GM18508 (cell line): ENCODE results near the gene SRGAP3.

Source experiments
- ATAC-seq: cut with Tn5 transposase; IDR thresholded peaks from one replicate; pipeline ENCODE4 v1.9.1; 2021; ENCODE audit warnings: moderate number of reproducible peaks; ENCODE audit not compliant: insufficient read depth, unreplicated experiment

The SRGAP3 gene

DNA sequence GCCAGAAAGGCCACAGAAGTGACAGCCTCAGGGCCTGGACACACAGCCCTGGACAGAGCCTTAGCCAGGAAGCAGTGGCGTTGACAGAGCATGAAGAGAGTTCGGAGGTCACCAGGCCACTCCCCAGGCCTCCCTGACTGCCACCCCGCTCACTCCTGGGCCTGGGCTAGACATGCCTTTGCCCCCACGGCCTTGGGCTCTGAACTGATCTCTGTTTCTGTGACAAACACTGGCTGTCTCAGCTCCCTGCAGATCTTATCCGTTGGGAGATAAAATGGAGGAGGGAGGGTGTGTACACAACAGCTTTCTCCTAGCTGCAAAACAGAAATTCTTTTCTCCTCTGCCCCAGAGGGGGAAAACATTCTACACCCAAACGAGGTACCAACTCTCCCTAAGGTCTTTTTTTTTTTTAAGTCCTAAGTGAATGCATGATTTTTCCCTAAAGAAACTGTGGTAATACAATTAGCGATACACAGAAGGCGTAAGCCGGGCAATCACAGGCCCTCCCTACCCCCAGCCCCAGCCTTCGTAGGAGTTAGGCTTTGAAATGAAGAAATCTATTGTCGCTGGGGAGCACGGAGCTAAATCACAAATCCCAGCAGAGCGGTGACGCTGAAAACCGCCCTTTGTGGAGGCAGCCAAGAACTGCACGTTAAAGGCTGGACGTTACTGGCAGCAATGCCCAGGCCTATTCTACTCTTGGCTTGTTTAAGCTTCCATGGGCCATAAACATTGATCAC lies 45.0 kb downstream of the SRGAP3 start:
- no peak for ATAC-seq

DNA sequence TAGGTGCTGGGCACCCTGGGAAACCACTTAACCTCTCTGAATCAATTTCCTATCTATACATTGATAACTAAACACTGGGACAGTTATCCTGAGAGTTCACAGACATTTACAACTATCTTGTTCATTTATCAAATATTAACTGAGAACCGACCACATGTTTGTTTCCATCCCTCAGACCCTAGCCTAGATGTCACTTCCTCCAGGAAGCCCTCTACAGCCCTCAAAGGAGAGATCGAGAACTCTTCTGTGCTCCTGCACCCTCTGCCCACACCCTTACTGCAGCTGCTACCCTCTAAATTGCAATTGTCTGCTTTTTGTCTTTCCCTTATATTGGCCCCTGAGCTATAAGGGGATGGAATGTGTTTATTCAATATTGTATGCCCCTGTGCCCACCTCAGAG lies 46.1 kb downstream of the SRGAP3 start:
- ATAC-seq: no peak

DNA sequence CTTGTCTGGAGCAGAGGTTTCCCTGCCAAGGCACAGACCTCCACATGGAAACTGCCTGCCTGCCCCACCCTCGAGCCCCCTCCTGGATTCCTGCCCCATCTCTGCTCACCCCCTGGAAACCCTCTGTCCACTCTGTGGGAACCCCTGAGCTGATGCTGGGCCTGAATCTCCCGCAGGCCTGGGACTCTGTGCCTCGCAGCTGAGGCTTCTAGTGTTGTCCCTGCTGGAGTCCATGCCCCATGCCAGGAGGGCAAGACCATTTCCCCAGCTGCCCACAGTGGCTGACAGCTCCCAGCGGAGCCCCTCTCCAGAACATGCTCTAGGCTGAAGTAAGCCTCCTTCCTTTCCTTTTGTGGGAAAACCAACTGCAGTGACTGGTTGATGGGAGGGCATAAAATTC lies 46.9 kb downstream of the SRGAP3 start:
- no peak for ATAC-seq

DNA sequence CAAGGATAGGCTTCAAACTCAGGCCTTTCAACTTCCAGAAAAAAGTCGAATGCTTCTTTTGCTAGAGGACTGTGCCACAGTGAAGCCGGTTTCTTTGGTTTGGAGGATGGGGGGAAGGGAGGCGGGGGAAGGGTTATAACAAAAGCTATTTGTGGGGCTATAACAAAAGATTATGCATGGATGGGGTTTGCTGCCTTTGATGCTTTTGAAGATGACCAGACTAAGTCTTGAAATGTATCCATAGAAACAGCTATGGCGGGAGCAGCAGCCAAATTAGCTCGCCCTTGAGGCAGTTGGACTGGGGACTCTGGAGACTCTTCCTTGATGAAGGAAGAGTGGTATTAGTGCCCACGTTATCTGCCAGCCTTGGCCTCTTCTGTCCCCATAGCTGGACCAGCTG lies 47.5 kb downstream of the SRGAP3 start:
- no peak for ATAC-seq

DNA sequence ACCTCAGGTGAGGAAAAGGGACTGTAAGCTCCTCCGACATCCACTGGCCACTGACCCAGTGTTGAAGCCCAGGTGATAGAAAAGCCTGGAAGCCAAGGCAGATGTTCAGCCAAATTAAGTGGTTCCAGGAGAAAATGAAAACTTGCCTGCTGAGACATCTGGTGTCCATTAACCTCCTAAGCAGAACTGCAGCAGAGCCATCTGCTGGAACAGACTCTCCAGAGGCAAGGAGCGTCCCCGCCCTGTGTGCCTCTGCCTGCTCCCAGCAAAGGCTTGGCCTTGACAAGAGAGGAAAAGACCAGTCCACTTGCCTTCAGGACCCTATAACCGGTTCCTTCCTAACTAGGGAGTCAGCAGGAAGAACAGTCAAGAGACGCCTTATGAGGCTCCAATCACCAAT lies 48.2 kb downstream of the SRGAP3 start:
- ATAC-seq: no peak

DNA sequence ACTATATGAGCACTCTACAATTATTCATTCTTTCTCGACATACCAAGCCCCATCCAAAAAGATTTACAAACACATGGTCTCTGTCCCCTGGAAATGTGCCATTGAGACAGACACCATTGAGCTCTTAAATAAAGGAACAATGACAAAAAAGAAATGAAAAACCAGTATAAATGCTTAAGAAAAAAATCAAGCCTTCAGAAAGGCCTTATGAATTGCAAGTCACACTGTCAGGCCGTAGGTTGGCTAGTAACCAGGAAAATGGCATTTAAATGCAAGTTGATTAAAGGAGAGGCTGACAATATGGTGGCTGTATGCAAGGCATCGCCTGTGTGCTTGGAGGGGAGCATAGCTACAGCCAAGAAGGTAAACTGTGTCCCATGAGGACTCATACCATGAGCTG lies 49.7 kb downstream of the SRGAP3 start:
- ATAC-seq: no peak

DNA sequence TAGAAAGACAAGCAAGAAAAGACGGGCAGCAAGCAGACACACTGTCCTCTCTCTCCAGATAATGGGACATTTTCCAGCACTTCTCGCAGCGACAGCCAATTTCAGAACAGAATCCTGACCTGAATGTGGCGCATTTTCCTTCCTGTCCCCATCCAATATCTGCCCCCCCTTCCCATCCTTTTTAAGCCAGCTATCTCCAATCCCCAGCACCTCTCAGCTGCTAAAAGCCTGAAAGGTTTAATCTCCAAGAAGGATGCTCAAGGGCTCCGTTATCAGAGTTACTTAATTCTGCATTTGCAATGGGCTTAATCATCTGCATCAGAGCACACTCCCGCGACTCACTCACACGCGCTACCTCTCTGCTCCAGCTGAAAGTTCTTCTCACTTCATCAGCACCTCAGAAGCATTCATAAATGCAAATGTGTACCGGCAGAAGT lies 50.5 kb downstream of the SRGAP3 start:
- ATAC-seq: no peak

DNA sequence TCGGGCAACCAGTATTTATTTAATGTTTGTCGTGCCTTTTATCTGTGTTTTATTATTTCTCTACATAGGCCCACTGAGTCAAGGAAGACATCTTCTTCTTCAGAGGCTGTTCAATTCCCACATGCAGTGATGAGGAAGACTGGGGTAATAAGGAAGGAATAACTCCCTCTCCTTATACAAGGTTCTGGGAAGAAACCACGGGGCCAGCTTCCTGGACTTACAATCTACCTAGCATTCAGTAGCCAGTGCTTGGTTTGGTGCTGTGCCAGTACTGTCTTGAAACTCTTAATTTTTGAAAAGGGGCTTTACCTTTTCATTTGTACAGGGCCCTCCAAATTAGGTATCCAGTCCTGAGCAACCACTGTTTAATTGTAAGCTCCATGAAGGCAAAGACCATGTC lies 51.2 kb downstream of the SRGAP3 start:
- no peak for ATAC-seq

DNA sequence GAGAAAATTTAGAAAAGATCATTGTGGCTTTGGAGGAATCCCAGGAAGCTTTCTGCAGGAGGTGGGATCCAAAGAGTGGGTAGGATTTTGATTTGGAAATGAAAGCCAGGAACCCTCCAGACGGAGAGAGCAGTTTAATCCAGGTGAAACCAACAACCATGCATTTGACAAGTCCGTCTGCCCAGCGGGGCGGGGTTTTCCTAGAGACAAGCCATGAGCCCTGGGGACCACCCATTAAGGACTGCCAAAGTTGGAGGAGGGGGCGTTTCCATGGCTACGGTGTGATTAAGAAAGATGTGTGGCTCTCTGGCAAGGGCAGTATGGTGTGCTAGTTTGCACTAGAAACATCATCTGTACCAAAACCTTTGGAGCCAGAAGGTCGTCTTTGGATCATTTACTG lies 53.4 kb downstream of the SRGAP3 start:
- no peak for ATAC-seq

DNA sequence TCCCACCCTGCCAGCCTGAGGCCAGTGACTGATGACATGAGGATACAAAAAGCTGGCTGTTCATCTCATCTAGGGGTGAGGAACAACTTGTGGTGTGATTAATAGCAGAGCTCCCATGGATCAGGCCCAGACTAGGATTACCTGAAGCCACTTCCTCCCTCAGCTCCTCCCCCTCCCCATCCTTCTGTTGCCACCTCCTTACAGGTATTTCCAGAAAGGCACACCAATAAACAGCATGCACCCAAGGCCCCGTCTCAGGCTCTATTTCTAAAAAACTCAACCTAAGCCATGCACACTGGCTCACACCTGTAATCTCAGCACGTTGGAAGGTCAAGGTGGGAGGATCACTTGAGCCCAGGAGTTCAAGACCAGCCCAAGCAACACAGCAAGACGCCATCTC lies 54.1 kb downstream of the SRGAP3 start:
- no peak for ATAC-seq

DNA sequence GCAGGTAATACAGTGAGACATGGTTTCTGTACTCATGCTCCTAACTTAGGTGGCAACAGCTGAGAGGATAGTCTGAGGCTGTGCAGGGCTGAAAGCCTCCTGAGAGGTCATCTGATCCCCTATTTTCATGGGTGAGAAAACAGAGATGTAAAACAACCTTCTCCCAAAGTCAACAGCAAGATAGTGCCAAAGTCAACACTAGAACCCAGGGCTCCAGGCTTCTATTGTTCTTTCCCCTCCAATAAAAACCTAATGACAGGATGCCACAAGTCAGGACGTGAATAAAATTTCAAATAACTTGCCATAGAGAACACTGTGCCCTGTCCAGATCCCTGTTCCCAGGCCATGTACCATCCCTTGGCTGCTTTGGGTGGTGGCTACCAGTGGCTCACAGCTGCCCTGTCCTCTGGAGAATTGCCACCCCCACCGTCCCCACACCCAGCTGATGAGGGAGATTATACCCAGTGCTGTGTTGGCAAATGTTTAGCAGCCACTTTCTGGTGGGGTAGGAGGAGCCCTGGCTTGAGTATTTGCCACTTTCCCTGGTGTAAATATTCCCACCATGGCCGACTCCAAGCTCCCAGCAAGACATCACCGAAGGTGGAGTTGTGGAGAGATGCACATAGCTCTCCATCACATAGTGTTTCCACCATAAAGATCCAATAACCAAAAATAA lies 54.8 kb downstream of the SRGAP3 start:
- no peak for ATAC-seq

DNA sequence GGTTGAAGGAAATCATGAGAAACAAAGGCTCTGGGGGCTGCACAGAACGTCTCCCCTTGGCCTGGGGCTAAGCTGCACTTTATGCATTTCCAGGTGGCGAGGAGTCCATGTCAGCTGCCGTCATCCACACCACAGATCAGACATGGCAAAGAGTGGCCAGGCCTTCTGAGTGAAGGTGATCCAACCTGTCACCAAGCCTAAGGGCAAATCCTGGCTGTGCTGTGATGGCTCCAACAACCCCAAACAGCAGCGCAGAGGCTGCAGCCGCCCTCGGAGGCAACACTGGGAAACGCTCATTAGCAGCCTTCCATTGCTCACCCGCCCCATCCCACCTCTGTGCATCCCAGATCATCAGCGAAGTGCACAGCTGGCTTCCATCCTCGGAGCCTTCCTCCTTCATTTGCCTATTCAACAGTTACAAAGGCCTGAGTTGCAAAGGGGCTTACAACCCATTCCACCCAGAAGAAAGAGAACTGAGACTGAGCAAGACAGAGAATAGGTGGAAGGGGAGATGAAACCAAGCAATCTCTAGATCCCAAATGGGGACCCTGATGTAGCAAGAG lies 55.7 kb downstream of the SRGAP3 start:
- no peak for ATAC-seq

DNA sequence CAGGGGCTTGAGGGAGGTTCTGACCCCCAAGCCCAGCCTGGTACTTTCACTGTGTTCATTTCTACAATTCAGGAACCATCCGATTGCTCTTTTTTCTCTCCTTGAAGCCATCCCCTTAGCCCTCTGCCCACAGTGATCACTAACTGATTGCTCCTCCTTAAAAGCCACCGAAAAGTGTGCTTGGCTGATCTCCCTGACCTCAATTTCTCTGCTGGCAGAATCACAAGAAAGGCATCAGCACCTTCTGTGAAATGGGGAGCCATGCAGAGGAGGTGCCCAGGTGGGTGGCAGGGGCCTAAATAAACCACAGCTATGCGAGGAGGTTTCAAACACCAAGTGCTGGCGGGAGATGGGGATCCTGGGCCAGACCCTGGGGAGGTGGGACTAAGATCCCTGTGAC lies 56.2 kb downstream of the SRGAP3 start:
- no peak for ATAC-seq

DNA sequence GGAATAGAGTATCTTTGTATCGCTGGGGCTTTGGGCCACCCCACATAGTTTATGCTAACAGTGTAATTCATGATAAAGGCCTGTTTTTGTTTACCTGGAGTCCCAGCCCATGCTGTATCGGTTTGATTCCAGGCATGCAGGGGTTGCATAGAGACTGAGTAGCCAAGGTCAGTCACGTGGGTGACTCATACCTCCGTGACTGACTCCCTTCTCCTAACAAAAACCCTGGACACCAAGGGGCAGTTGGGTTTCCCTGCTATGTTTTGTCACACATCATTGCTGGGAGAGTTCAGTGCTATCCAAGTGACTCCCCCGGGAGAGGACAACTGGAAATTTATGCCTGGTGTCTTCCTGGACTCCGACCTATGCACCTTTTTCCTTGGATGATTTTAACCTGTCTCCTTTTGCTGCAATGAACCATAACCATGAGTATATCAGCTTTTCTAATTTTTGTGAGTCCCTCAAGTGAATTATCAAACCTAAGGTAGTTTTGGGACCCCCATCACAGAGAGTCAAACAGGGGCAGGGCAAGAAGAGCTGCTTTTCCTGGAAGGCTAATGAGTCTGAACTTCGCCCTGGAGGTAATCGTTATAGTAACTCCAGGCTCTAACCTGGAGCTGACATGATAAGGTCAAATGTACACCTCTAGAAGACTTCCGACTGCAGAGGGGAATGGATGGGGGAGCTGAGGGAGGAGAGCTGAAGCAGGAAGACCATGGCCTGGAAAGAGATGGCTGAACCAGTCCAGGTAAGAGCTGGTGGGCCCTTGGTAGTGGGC lies 57.0 kb downstream of the SRGAP3 start:
- ATAC-seq: no peak

DNA sequence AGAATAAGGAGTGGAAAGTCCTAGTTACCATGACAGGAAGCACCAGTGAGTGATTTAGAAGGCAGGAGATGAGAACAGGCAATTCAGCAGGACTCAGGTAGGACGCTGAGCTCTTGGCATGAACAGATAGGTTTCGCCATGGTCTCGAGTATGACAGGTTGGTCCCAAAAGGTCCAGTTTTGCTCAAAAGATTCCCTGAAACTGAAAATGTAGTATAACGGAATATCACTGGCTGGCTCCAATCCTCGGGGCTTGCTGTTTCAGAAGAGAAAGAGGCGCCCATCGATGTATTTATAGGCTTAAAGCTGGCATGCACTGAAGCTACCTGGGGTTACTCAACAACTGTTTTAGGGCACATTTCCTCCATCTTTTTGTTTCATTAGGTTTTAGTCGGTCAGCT lies 59.2 kb downstream of the SRGAP3 start:
- no peak for ATAC-seq

DNA sequence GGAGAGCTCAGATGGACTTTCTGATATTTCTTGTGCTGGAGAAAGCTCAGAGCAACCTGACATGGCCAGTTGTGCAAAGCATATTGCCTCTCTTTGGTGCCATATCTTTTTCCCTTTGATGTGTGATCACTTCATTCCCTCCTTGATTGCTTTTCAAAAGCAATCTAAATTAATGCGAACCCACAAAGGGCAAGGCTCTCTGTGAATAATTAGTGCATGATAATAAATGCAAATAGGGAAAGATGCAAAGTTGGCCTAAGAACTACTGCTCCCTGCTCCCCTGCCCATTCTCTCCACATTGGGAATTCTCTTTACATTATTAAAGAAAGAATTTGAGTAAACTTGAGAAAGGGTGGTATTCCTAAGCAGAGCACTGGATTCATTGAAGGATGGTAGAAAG lies 60.9 kb downstream of the SRGAP3 start:
- no peak for ATAC-seq

DNA sequence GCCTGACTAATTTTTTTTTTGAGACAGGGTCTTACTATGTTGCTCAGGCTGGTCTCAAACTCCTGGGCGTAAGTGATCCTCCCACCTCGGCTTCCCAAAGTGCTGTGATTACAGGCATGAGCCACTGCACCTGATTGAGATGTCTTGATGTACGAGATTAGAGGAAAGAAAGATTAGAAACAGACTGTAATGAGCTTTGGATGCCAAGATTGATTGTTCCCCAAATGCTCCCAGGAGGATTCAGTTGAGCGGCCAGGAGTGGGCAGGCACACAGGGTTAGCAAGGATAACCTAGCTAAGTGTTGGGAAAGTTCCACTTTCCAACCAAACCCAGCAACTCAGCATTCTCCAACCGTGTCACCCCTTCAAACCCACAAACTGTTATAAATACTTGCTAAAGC lies 63.7 kb downstream of the SRGAP3 start:
- no peak for ATAC-seq

DNA sequence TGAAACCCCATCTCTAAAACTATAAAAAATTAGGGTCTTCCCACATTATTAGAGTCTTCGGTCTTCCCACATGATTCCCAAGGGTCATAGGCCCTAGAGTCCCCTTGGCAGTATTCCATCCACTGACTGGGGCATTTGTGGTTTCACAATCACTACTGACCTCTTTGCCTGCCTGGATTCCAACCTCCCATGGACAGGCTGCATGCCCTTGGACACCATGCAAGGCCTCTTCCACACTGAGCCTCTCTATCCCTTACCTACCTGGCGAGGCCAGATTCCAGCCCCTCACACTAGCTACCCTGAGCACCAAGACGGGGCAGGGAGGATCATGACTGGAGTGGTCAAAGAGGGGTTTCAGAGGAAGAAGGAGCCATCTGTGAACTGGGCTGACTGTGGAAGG lies 64.4 kb downstream of the SRGAP3 start:
- ATAC-seq: no peak

DNA sequence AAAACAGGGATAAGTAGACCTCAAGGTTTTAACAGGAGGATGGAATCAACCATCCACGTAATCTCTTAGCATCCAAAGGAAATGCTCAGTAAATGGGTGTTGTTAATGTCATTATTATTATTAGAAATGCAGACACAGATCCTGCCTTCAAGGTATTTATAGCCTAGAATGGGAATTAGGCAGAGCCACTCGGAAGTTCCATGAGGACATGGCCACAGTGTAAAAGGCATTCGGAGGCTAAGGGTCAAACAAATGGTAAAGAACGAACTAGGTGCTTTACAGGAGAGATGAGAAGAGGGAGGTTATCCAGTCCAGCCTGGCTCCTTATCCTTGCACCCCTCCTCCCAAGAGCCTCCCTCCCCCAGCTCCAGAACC lies 65.0 kb downstream of the SRGAP3 start:
- no peak for ATAC-seq

DNA sequence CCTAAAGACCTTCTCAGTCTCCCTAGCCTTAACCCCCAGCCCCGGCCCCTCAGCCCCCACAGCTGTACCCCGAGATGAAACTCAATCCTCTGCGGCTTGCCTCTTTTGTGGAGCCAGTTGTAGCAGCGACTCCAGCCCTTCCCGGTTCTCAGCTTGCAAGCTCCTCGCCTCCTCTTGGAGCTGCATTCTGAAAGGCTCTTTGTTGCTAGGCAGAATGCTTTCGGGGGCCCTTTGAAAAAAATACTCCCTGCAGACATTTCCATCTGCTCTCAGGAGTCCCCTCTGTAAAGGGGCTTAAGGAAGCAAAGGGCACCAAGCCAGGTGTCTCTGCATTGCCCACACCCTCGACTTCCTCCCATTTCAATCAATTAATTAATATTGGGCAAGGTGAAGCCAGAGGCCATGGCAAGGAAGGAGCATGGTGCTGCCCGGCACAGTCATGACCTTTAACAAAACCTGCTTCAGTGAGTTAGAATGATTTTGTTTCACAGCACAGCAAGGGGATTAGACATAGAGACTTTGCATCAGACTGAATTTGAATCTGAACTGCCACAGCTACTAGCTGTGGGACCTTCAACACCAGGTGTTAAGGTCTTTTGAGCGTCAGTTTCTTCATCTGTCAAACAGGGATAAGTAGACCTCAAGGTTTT lies 65.5 kb downstream of the SRGAP3 start:
- no peak for ATAC-seq

DNA sequence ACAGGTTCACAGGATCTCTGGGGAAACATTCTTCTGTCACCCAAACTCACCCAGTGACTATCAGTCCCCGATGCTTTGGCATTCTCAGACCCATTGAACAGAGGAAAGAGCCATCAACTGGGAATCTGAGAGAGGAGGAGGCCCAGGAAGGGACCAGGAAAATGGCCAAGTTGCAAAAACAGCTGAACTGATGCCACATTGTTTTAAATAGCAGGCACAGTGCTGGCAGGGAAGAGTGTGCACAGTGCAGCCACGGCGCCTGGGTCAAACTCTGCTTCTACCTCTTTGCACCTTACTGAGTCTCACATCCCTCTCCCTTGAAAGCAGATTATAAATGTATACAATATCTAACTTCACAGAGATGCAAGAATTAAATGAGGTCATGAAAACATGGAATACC lies 66.4 kb downstream of the SRGAP3 start:
- ATAC-seq: no peak
